SHP77 treated with DMSO at 0.1 percent for 48 hours (cell line): Measurements from ENCODE around the gene ZC3H12C.
A peak's percentile ranks its signal among the peaks of the same experiment; 100 is the strongest.

Experiments used
- DNase-seq: peaks from one replicate; lab custom pipeline; 2025; lab: John Stamatoyannopoulos, UW

Gene ZC3H12C

GRCh38 chr11:110098645-110099044 is 5.5 kb downstream of the ZC3H12C start:
- DNase-seq = no peak

DNA sequence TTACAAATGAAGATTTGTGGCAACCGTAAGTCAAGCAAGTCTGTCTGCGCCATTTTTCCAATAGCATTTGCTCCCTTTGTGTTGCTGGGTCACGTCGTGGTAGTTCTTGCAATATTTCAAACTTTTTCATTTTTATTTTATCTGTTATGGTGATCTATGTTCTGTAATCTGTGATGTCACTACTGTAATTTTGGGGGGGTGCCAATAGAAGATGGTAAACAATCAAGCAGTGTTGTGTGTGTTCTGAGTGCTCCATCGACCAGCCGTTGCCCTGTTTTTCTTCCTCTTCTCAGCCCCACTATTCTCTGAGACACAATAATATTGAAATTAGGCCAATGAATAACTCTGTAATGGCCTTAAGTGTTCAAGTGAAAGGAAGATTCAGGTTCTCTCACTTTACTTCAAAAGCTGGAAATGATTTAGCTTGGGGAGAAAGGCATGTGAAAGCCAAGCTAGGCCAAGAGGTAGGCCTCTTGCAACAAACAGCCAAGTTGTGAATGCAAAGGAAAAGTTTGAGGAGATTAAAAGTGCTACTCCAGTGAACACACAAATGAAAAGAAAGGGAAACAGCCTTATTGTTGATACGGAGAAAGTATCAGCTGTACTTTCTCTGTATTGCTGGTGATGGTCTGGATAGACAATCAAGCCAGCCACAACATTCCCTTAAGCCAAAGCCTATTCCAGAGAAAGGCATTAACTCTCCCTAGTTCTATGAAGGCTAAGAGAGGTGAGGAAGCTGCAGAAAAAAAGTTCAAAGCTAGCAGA is 7.5 kb downstream of the ZC3H12C start:
- no peak for DNase-seq

- no peak for DNase-seq
Observed at GRCh38 chr11:110106713-110107274, 13.6 kb downstream of the ZC3H12C start.

DNA sequence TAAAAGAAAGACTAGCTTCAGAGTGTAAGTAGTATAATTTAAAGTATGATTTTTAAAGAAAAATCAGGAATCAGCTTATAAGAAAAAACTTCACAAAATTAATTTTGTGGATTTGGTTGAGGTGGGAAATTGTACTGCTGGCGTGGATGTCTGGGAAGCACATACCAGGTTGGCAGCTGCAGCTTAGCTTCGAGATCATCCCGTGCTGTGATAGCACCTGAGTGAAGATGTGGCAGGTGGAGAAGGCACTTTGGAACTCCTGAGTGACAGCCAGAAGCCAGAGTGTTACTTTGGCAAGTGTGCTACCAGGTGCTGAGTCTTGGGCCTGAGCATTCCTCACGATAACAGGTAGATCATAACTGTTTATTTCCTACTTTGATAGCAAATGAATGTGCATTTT is 17.7 kb downstream of the ZC3H12C start:
- DNase-seq = no peak

DNA sequence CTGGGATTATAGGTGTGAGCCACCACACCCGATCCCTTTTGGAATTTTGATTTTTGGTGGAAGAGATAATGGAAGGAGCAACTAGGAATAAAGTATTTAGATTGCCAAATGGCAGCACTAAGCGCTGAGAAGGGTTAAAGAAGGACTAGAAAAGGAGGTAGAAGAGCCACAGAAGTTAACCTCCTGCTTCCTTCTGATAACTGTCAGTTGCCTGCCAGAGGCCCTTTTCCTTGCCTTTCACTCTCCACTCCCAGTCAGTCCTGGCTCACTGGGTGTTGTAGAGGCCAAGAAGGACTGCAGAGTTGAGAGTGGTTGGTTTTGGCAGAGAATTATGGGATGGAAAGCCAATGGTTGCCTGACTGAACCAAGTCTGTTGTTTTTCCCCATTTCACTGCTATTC is 19.3 kb downstream of the ZC3H12C start:
- DNase-seq = no peak

- no peak for DNase-seq
Observed at GRCh38 chr11:110113505-110113904, 20.3 kb downstream of the ZC3H12C start.

- no peak for DNase-seq
Observed at GRCh38 chr11:110113973-110114372, 20.8 kb downstream of the ZC3H12C start.

GRCh38 chr11:110119317-110119716 is 26.1 kb downstream of the ZC3H12C start:
- no peak for DNase-seq

GRCh38 chr11:110121204-110121603 is 28.0 kb downstream of the ZC3H12C start:
- peak; percentile 13 for DNase-seq

DNA sequence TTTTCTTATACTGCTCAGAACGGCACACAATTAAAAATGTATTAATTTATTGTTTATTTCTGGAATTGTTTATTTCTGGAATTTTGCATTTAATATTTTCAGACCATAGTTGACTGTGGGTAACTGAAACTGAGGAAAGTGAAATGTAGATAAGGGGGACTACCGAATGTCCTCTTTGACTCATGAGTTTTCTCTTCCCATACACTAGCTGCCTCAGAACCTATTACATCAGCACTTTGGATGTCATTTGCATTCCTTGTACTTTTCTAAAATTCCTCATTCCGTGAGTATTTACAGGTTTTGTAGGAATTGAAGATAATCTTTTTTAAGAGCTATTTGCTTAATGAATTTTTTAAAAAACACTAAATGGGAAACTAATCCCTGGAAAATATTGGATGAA is 29.8 kb downstream of the ZC3H12C start:
- no peak for DNase-seq

- no peak for DNase-seq
Observed at GRCh38 chr11:110124605-110125004, 31.4 kb downstream of the ZC3H12C start.

DNA sequence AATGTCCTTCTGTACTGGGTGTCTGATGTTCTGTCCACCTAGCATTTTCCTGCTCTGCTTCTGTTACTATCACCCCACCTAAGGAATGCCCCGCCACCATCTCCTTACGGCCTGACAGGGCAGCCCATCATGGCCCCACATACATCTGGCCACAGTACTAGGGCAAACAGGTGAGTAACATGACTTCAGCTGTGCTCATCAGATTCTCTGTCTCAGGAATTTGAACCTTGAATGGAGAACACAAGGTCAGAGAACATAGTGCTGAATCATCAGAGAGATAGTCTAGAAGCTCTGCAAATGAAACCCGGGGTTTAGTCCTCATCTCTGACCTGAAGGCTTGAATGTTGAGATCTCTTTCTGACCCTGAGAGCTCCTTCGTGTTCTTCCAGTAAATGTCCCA is 32.4 kb downstream of the ZC3H12C start:
- no peak for DNase-seq

DNA sequence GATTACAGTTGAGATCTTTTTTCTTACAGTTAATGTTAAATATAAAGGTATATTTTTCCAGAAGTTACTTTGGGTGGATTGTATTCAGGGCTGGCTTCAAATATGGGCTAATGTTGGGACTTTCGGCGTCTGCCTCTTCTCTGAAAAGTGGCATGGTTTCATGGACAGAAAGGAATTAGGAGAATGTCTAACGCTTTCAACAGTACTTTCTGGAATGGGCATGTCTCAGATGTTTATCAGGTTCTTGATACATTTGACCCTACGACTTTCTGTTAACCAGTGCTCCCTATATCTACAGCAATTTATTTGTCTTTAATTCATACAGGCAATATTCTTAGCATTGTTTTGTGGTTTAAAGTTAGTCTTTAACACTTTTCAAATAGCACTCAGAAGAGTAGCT is 33.7 kb downstream of the ZC3H12C start:
- no peak for DNase-seq

- DNase-seq = peak; percentile 22
Observed at GRCh38 chr11:110128161-110128560, 35.0 kb downstream of the ZC3H12C start.

DNA sequence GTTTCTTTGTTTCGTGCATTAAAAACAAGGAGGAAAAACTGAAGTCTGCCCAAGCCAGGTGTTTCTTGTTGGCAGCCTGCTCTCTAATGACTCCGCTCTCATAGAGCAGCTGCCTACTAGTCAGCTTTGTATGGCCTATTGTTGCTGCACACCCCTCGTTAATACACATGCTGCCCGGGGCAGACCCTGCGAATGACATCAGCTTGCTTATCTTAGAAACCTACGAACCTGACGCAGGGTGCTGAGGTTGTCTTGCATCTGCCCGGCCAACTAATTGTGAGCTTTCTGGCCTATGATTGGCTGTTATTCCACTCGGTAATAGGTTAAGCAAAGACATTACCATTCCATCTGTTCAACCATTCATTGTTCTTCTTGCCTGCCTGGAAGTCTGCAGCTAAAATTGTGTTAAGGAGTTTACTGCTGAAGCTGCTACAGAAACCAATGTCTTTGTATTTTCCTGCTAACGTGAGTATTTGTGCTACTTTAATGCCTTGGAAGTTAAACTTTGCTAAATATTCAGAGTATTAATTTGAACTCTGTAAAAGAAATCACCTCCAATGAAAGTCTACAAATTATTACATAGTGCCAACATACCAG is 37.5 kb downstream of the ZC3H12C start:
- DNase-seq = peak; percentile 98

DNA sequence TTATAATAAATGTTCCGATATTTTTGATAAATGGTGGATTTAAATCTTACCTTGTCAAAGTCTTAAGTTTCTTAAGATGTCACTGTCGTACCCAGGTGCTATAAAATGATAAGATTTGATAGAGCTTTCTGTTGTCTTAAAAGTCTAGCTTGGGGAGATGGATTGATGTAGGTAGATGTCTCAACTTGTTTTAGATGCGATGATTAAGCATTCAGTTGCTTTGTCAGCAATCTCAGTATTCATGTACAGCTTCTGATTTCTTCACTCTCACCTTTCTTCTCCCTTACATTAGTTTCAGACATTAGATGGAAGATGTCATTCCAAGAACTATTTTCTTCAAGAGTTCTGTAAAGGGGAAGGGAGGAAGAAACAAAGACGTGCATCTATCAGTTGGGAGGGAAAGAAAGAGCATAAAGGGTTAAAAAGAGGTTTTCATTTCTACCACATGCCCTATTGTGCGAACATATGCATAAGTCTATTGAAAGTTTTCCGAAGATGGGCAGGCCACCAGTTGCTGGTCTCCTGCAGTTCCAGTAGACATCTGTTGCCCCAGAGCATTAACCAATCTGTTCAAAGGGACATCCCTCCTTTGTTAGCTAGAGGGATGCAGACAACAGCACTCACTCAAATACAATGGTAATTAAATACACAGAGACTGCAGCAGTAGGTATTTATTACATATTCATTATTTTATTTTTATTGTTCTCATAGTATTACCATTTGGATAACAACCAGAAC is 38.4 kb downstream of the ZC3H12C start:
- peak; percentile 44 for DNase-seq

- no peak for DNase-seq
Observed at GRCh38 chr11:110133160-110133559, 40.0 kb downstream of the ZC3H12C start.

DNA sequence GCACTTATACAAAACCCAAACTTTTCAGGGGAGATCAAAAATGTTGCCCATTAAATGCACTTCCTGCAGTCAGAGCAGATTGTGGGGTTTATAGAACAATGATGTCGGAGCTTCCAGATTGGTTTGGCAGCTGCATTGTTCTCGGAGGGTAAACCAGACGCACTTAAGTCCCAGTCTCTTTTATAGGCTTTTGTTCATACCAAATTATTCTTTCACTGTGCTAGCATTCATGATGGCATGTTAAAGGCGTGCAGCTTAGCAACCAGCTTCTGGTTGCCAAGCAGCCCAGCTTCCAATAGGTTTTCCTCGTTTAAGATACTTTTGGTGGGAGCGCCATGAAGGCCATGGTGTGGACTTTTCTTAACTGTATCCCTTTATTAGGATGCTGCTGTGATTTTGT is 40.9 kb downstream of the ZC3H12C start:
- peak; percentile 22 for DNase-seq

DNA sequence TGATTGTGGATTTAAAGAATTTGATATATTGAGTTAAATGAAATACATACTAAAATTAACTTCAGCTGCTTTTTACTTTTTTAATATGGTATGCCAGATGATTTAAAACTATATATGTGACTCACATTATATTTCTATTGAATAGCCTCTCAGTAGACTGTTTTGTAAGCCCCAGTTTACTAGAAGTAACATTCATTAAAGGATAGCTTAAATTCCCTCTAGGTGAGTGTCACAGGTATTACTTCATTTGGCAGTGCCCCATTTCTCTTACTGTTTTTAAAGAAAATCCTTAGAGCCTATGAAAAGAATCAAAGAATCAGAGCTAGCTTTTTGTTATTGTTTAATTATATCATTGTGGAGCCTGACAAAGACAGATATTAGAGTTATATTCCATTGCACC is 48.6 kb downstream of the ZC3H12C start:
- no peak for DNase-seq

DNA sequence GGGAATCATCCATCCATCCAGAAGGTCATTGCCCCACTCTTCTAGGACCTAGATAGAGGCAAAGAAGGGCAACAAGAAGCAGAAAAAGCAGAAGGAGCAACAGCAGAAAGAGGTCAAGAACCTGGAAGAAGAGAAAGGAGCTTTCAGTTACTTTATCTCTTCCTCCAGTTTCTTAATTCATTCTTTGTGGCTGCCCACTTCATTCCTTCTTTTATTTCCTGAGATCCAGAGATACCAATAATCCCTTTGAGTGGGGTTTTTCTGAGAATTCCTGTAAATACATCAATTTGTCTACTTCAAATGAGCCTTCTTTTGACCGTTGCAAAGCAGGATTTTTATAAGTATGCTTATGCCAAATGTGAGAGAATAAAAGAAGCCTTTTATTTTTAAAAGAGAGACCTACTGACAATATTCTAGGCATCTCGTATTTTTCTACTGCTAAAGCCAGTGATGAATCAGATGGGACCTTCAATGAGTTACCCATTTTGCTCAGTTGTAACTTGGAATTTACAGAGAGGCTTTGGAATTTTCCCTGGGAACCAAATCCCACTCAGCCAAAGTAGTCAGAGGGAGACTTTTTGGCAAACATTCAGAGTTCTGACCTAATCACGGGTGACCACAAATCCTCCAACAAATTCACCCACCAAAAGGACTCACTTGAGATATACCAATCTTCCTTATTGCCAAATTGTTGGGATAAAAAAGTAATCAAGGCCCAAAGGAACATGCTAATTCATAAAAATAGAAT is 54.9 kb downstream of the ZC3H12C start:
- no peak for DNase-seq

DNA sequence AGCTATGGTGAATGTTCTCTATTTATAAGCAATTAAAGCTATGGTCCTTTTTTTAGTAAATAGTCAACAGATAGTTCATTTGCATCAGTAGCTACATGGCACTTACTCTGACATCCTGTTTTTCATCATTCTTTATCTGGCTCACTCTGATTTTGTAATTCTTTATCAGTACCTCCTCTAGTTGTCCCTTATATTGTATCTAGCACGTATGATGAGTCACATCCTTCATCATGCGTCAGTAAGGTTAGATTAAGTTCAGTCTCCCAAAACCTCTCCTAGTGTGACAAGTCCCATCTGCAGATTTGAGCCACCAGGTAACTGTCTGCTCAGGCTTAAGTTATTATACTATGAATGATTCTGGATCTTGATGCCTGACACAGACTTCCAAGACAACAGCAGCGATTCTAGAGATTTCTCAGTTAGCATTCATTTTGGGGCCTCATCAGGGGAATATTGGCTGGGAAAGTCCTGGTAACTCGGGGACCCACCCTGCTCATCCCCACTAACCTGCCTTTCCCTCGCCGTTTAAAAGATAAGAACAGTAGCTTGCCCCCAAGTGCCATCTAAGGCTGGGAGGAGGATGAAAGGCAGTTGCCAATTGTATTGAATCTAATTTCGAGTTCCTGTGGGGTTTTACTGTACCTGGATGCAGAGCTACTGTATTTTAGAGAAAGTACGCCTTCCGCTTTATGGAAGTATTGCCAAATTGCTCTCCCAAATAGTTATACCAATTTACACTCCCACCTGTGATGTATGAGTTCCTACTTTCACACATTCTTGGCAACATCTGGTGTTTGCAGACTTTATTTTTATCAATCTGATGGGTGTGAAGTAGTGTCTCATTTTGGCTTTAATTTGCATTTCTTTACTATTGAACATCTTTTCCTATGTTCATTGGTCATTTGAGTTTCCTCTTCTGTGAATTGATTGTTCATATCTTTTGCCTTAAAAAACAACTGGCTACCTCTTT is 55.9 kb downstream of the ZC3H12C start:
- no peak for DNase-seq
